Measurements from ENCODE around the gene CYREN. TPM values are rescaled to one million over a fixed set of nuclear protein-coding genes. Genes with fewer than 3 reads are reported as not detected.
A peak's percentile ranks its signal among the peaks of the same experiment; 100 is the strongest.

CYREN gene
- total and polyA plus RNA-seq, 9 of the 15 experiments (the other 6 are each of a cell fraction or from before 2014, with no cell fraction given), result 13.9 to 108 (median 88.8) TPM

GRCh38 chr7:135169141-135169963 lies 1.2 kb downstream of the CYREN start (continued):
- TF ChIP-seq ZNF121 (CRISPR knock-in tag; conservative IDR thresholded peaks at IDR 0.05) (no peak), ZNF384 (IDR thresholded peaks at IDR 0.05; ENCODE audit: low read depth, low read length) (no peak), ILF3 (IDR thresholded peaks at IDR 0.05; ENCODE audit: borderline replicate concordance) (no peak), XRCC5 (IDR thresholded peaks at IDR 0.05; ENCODE audit: low read depth, low read length) (peak; percentile 67; the same call in 1 of the 2 replicates), ZNF407 (IDR thresholded peaks at IDR 0.05; ENCODE audit: low read depth) (no peak), CREB5 (CRISPR knock-in tag; IDR thresholded peaks at IDR 0.05) (no peak), ZNF717 (CRISPR knock-in tag; IDR thresholded peaks at IDR 0.05) (no peak), HNRNPL (IDR thresholded peaks at IDR 0.05; ENCODE audit: low read depth, low read length) (no peak), YY1 (IDR thresholded peaks at IDR 0.05; ENCODE audit: borderline replicate concordance in 1 of 3, control insufficient read depth in 1 of 3, extremely low read depth in 1 of 3, insufficient read depth in 3 of 3, insufficient read length in 1 of 3, insufficient replicate concordance in 2 of 3, low read depth in 1 of 3, low read length in 2 of 3) (peak in 1 of 3 experiments; percentile 31), RFX5 (IDR thresholded peaks at IDR 0.05; ENCODE audit: low read depth, low read length) (no peak), SOX6 (IDR thresholded peaks at IDR 0.05) (peak; percentile 44; the same call in 1 of the 2 replicates), RBM17 (IDR thresholded peaks at IDR 0.05; ENCODE audit: borderline replicate concordance, low read depth, low read length) (no peak), ZNF263 (CRISPR knock-in tag; IDR thresholded peaks at IDR 0.05; ENCODE audit: borderline replicate concordance) (no peak), NR3C1 (CRISPR knock-in tag; IDR thresholded peaks at IDR 0.05) (no peak), BMI1 (IDR thresholded peaks at IDR 0.05; ENCODE audit: low read length) (no peak)
- TF ChIP-seq, protein P1, sequence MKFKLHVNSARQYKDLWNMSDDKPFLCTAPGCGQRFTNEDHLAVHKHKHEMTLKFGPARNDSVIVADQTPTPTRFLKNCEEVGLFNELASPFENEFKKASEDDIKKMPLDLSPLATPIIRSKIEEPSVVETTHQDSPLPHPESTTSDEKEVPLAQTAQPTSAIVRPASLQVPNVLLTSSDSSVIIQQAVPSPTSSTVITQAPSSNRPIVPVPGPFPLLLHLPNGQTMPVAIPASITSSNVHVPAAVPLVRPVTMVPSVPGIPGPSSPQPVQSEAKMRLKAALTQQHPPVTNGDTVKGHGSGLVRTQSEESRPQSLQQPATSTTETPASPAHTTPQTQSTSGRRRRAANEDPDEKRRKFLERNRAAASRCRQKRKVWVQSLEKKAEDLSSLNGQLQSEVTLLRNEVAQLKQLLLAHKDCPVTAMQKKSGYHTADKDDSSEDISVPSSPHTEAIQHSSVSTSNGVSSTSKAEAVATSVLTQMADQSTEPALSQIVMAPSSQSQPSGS (CRISPR knock-in tag; IDR thresholded peaks at IDR 0.05), result no peak
